HL-60/S4 treated with retinoic acid at 250 ng/mL for 4 days and 3 days (cell line): ENCODE data around the gene SLC9A9.

ENCODE experiments used
- in situ Hi-C: fragments of 300-500 bp; cut with MboI; formaldehyde crosslinking; loops from 2 replicates; pipeline ENCODE4 v1.7.0; 2022; ENCODE audit warnings: low sequenced_read_pairs

SLC9A9 gene

DNA sequence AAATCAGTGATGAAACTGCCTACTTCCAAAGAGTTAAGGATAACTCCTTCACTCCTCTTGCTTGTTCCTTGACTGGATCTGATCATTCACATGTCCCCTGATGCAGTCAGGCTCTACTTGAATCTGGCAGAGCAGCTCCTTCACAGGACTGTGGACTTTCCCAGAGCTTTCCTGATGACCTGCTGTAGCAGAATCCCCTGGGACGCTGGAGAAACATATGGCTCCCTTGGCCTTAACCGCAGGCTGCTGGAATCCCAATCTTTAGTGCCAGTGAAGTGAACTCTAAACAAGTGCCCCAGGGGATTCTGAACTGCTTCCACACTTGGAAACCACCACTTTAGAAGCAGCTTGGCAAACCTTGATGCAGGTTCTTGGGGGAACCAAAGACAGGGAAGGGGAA, 510.9 kb downstream of the SLC9A9 start:
- in situ Hi-C loops = no loop called here

DNA sequence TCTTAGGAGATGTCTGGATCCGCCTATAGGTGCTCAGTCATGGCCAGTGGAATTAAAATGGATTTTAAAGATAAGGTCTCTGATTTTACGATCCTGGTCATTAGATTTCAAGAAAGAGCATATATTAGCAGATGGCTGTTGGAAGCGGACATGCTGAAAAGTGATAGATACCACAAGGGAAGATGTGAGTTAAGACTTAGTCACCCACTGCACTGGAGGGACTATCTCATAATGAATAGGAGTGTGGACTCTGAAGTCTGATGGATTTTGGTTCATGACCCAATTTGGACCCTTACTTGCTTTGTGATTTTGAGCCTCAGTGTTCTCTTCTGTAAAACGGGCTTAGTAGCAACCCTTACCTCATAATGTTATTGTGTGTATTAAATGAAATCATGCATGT, 514.0 kb downstream of the SLC9A9 start:
- in situ Hi-C loops = no loop called here

DNA sequence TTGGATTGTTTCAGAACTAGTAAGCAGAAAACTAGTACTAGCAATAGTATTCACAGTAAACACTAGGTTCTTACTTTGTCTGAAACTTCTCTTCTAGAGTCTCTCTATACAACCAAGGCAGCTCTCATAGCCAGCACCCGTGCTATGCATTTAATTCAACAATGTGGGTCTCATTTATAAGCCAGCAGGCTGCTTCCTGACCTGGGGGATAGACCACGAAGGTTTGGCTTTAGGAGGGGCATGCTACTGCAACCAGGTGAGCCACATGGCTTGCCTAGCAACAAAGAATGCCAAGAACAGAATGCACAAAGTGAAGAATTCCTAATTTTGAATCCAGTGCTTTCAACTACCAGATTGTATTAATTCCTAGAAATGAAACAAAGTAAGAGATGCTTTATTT, 514.9 kb downstream of the SLC9A9 start:
- in situ Hi-C loops = no loop called here

DNA sequence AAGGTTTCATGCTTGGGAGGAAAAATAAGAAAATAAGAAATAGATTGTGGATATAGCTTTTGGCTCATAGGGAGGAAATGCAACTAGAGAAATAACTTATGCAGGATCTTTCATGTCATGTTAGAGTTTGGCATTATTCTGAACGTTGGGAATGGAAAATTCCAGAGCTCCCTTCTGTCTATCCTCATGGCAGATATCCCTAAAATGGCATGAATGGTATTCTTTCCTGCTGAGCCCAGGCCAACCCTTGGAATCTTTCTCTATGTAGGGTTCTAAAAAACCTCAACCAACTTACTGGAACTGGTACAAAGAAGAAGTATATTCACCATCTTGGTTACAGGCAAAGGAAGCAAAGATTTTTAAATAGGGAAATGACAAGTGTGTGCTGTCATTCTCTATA, 516.2 kb downstream of the SLC9A9 start:
- in situ Hi-C loops = no loop called here

- in situ Hi-C loops = no loop called here
Observed at GRCh38 chr3:143331350-143331749, 516.9 kb downstream of the SLC9A9 start.

DNA sequence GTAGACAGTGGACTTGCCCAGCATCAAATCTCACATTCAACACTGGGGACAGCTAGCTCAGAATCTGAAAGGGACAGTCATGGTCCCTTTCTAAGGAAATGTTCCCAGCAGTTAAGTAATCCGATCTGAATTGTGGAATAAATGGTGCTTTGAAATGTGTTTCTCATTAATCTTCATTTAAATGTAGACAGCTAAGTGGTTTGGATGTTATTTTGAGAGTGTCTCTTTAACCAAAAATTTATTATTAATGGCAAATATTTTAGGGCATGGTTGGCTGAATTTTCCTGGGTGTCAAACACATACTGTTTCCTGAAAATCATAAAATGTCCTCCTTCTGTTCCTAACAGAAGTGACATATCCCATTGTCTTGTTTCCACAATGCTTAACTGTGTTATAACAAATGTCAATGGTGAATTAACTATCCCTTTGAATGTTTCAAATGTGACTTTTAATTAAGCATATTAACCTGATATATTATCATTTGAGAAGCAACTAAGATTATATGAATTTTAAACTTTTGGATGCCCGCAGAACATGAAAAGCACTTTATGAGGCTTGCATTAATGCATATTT, 517.9 kb downstream of the SLC9A9 start:
- in situ Hi-C loops = no loop called here

- in situ Hi-C loops = no loop called here
Observed at GRCh38 chr3:143329567-143330211, 518.6 kb downstream of the SLC9A9 start.

DNA sequence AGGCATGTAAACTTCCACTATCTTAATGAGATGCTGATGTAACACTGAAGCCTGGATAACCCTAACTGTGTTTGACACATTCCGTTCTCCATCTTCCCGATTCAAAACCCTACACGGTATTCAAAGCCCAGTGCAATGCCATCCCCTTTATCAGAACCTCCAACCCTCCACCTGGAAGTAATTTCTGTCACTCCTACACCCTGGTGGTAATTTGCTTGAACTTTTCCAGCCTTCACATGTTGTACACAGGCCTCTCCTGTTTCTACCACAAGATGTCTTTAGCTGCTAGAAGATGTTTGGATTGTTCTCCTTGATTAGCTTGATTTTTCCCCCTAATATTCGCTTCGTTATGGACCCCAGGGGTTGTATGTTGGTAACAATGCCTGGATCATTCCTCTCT, 519.8 kb downstream of the SLC9A9 start:
- in situ Hi-C loops = no loop called here

- in situ Hi-C loops = no loop called here
Observed at GRCh38 chr3:143326983-143327778, 521.1 kb downstream of the SLC9A9 start.

DNA sequence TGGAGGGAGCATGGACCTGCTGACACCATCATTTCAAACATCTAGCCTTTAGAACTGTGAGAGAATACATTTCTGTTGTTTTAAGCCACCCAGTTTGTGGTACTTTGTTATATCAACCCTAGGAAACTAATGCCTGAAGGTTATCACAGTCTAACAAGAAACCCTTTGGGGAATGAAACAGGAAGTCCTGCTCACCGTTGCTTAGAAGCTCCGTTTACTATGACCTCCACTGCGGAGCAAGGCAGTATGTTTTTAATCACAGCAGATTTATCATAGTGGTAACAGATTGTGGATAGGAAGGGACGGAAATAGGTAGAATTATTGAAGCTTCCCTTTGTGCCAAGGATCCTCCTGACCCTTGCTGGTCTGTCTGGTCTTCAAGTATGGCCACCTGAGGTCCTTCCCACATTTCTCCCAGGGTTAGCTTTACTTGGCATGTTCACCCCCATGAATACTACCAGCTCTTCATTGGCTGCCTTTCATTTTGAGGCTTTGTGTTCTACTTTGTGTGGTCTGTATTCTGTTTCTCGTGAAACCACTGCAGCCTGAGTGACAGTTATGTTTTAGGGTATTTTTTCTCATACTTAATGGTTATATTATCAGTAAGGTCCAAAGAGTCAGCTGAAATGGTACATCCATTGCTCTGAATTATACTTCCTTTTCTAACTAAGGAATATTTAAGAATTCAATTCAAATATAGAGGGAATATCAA, 527.1 kb downstream of the SLC9A9 start:
- in situ Hi-C loops = no loop called here

- in situ Hi-C loops = no loop called here
Observed at GRCh38 chr3:143315766-143316165, 532.5 kb downstream of the SLC9A9 start.

DNA sequence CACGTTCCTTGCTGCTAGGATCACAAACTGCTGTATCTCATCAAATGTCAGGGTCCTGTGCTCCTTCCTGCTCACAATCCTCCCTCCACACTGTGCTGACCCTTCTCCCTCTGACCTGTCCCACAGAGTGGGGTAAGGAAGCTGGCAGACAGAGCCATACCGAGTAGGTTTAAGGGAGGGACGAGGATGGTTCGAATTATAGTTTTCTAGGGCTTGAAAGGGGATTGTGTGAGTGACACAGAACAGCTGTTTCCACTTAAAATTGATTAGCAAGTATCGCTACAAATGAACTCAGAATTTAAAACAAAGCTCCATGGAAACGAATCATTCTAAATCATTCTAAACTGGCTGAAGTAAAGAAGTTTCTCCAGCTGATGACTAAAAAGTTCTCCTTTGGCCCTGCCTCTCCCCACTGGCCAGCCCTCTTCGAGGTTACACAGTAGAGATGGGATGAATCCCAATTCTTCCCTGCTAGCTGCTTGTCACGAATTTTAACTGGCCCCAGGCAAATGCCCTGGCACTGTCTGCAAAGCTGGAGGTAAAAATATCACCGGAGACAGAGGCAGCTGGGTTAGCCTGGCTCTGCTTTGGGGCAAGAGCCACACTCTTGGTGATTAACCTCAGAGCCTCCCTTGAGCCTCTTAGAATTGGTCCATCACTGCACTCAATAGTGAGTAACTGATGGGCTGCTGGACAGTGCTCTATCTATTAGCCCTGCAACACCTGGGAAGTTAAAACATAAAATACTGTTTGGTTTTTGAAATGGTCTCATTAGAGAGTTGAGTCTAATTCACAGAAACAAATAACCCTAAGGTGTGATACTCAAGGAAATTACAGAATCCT, 533.8 kb downstream of the SLC9A9 start:
- in situ Hi-C loops = no loop called here

GRCh38 chr3:143313893-143314188, 534.4 kb downstream of the SLC9A9 start:
- in situ Hi-C loops = no loop called here

GRCh38 chr3:143313025-143313892, 535.0 kb downstream of the SLC9A9 start:
- in situ Hi-C loops = no loop called here

- in situ Hi-C loops = no loop called here
Observed at GRCh38 chr3:143311096-143311495, 537.2 kb downstream of the SLC9A9 start.

GRCh38 chr3:143309705-143310104, 538.6 kb downstream of the SLC9A9 start:
- in situ Hi-C loops = no loop called here

GRCh38 chr3:143307613-143308183, 540.6 kb downstream of the SLC9A9 start:
- in situ Hi-C loops = no loop called here

GRCh38 chr3:143306407-143306806, 541.9 kb downstream of the SLC9A9 start:
- in situ Hi-C loops = no loop called here

GRCh38 chr3:143302638-143303171, 545.6 kb downstream of the SLC9A9 start:
- in situ Hi-C loops = no loop called here
